Mesodermal cell (in vitro differentiated cells): ENCODE measurements around the gene CAMK1G.

ENCODE experiments used
- H3K27ac ChIP-seq: 2 replicates; pipeline ENCODE4 v1.7.0; 2013; ENCODE audit warnings: mild to moderate bottlenecking, low read depth, low read length, moderate library complexity; ENCODE audit not compliant: severe bottlenecking
- H3K36me3 ChIP-seq: 2 replicates; pipeline ENCODE4 v1.7.1; 2013; ENCODE audit warnings: mild to moderate bottlenecking, low read length, moderate library complexity; ENCODE audit not compliant: control insufficient read depth, insufficient read depth
- H3K4me1 ChIP-seq: one replicate; pipeline ENCODE4 v1.7.1; 2013; ENCODE audit warnings: mild to moderate bottlenecking, low read length; ENCODE audit not compliant: insufficient read depth, control insufficient read depth, poor library complexity, severe bottlenecking
- H3K4me3 ChIP-seq: 2 replicates; pipeline ENCODE4 v1.7.0; 2013; ENCODE audit warnings: low read length, control low read depth, mild to moderate bottlenecking; ENCODE audit not compliant: insufficient read depth, poor library complexity, severe bottlenecking; ENCODE audit errors: extremely low read depth
- H3K9me3 ChIP-seq: 2 replicates; pipeline ENCODE4 v1.7.1; 2013; ENCODE audit warnings: mild to moderate bottlenecking, low read length, moderate library complexity; ENCODE audit not compliant: control insufficient read depth
- WGBS, 2 experiments: methylation state at CpG; one replicate each; pipeline ENCODE4 v1.1.5; 2013; ENCODE audit warnings: missing lambda C conversion rate in 2 of 2; ENCODE audit not compliant: insufficient coverage in 2 of 2; 5-methylcytosine and 5-hydroxymethylcytosine counted together

CAMK1G gene

DNA sequence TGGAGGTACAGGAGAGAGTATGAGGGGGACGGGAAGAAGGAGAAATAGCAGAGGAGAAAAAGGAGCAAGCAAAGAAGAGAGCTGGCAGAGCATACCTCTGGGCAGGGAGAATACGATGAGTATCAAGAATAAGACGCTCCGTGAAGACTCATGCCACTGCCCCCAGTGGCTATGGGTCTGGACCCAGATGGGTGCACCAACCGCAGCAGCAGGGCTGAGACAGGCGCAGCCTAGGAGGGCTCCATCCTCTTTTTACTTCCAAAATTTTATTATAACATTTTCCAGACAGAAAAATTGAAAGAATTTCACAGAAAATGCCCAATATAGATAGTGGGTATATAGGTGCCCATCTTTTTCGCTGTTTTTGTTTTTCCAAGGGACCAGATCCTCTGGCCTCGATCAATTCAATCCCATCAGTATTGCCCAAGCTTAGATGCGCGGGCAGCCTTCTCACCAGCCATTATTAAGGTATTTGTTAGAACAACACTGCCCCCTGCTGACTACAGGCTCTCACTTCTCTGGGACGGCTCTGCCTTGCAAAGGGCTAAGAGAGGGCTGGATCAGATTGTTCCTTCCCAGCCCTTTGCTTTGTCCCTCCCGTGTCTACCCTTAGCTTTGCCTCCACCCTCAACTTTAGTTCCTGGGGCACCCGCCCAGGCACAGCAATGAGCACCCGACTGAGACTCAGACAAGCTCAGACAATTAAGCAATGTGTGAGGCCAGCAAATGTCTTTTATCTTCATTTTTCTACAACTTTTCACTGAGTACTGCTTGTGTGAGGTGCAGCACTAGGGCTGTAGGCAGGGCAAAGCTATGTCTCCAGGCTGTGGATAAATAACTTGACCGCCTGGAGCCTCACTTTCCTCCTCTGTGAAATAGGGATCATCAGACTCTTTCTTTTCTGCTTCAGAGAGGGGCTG, 17.5 kb upstream of the CAMK1G start:
- no peaks in the 10 kb centered on the region for H3K9me3 ChIP-seq
- no peak overlapping the region for H3K27ac ChIP-seq
- no peaks in the 10 kb centered on the region for H3K36me3 ChIP-seq
- no peak overlapping the region for H3K4me3 ChIP-seq
- H3K4me1 ChIP-seq = no peaks in the 10 kb centered on the region
- 33 to 62% methylated on average over 7 to 13 of the region's 15 CpGs for whole genome bisulfite sequencing, 2 experiments

DNA sequence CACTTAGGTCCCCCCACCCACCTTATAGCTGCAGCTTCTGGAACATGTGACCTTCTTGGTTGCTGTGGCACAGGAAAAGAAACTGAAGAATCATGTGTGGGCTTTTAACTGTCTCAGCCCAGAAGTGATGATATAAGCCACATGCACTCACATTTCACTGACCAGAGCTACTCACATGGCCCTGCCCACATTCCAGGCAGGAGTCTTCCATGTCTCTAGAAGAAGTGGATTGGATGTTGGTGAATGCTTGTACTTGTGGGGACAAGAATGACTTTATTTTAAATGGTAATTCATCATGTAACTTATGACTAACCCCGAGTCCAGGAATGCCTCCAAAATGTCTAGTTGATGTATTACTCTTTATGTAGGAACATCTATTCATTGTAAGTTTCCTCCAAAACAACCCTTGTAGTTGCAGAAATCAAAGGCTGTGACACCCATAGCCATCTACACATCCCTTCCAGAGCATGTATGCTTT, 15.8 kb upstream of the CAMK1G start:
- no peaks in the 10 kb centered on the region for H3K9me3 ChIP-seq
- H3K4me1 ChIP-seq = no peaks in the 10 kb centered on the region
- H3K36me3 ChIP-seq = no peaks in the 10 kb centered on the region
- no peak overlapping the region for H3K27ac ChIP-seq
- WGBS, 2 experiments = no CpG with 5 or more reads among the region's 1 CpG
- H3K4me3 ChIP-seq = no peak overlapping the region

DNA sequence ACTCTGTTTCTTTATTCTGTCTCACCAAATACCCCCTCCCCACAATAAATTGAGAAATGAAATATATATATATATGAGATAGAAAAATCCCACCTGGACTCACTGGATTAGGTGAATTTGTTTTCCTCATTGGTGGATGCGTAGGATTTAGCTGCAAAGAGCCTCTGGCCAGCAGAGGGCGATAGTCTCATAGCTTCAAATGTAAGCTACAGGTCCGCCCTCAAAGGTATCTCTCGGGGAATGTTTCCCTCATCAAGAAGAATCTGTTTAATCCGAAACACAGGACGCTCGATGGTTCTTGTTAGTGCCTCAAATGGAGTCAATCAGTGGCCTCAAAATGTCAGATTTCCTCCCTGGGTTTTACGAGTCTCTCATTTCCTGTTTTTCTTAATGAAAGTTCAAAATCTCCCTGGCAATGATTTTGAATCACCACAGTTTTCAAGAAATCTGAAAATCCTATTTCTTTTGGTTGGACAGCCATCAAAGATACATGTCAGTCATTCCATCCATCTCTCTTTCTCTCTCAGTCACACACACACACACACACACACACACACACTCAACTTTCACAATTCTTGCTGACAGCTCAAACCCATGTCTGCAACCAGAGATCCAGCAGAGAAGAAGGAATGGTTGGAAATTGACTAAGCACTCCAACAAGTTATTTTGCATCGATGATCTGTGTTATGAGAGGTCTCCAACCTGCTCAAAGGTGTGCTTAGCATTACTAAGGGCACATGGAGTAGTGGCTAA, 13.9 kb upstream of the CAMK1G start:
- Histone ChIP-seq H3K4me3 (no peak overlapping the region), H3K36me3 (no peaks in the 10 kb centered on the region)
- WGBS, 2 experiments = 23 to 31% methylated on average over 8 to 9 of the region's 9 CpGs

DNA sequence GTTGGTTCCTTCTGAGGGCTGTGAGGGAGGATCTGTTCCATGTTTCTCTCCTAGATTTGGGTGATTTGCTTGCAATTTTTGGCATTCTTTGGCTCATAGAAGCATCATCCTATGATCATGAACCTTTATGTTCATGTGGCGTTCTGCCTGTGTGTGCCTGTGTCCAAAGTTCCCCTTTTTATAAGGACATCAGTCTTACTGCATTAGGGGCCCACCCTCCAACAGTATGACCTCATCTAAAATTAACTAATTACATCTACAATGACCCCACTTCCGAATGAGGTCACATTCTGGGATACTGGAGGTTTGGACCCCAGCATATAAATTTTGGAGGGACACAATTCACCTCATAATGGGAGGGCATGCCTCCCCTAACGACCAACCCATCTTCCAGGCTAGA, 12.8 kb upstream of the CAMK1G start:
- WGBS, 2 experiments = 71 to 86% methylated on average over 1 of the region's 3 CpGs
- H3K9me3 ChIP-seq = no peaks in the 10 kb centered on the region
- H3K27ac ChIP-seq = no peak overlapping the region
- H3K4me1 ChIP-seq = no peaks in the 10 kb centered on the region
- H3K36me3 ChIP-seq = no peaks in the 10 kb centered on the region
- no peak overlapping the region for H3K4me3 ChIP-seq

More for the DNA sequence above, 13.9 kb upstream of the CAMK1G start:
- no peaks in the 10 kb centered on the region for H3K4me1 ChIP-seq
- H3K27ac ChIP-seq = no peak overlapping the region
- H3K9me3 ChIP-seq = no peaks in the 10 kb centered on the region

DNA sequence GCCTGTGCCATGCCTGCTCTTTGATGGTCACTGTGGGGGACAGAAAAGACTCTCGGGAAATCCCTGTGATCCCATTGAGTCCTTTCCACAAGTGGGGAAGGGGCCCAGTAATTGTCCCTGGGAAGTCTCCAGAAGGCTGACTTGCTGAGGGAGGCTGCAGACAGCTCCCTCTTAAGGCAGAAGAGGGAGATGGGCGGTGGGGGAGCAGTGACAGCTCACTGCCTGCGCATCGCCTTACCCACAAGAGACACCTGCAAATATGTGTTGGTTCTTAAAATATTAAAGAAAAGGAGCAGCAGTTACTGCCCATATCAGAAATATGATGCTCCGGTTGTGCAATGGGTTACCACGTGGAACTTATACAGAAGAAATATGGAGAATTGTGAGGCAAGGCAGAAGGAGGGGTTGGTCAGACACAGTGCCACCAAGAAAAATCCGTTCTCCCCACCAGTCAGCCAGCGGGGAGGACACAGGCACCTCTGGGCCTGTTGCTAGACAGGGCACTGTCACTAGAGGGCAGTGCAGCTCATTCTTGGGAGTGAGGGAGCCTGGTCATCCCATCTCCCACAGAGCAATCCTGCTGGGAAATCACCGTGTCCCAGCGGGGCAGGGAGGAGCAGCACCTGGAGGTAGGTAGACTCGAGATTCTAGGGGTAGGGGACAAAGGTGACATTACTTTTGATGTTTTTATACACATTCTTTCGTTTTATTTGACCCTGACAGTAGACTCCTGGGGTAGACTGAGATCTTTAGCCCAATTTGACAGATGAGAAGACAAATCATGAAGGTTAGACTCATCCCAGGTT, 6.9 kb upstream of the CAMK1G start:
- H3K36me3 ChIP-seq = no peaks in the 10 kb centered on the region
- WGBS, 2 experiments = 19 to 22% methylated on average over 3 to 10 of the region's 12 CpGs
- peaks cover 5% of the 10 kb centered on the region for H3K4me1 ChIP-seq
- no peaks in the 10 kb centered on the region for H3K9me3 ChIP-seq
- H3K27ac ChIP-seq = no peak overlapping the region
- no peak overlapping the region for H3K4me3 ChIP-seq

DNA sequence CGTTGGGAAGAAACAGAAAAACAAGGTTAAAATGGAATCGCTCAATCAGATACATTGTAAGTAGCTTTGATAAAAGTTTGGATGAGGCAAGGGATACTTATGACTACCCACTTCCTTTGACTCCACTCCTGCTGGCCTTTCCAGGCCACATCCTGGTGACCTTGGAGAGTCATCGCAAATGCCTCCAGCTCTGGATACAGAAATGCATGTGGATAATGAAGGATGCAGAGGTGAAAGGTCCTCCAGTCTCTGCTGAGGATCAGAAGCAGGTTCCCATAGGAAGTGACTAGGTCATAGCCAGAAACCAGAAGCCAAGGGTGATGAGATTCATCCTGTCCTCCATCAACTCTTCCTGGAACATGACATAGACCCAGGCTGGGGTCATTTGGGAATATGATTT, 6.2 kb upstream of the CAMK1G start:
- WGBS, 2 experiments = 100% methylated on average over 2 of the region's 3 CpGs
- H3K36me3 ChIP-seq = no peaks in the 10 kb centered on the region
- no peaks in the 10 kb centered on the region for H3K9me3 ChIP-seq
- H3K4me3 ChIP-seq = no peak overlapping the region
- H3K27ac ChIP-seq = no peak overlapping the region
- peaks cover 5% of the 10 kb centered on the region for H3K4me1 ChIP-seq

DNA sequence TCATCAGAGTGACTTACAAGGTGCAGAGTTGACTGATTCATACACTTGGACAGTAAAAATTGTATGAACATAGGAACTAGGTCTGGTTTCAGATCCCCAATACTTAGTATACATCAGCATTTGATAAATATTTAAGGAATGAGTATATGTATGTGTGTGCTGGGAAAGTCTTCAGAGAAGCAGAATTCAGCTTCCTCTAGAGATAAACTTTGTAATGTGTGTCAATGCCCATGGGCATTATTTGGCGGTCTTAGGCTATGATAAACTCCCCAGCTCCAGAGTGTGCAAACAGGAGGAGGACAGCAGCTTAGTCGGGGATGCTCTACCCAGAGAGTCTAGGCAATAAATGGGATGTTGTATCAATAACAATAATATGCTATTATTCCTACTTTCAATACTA, 2.9 kb upstream of the CAMK1G start:
- H3K9me3 ChIP-seq = no peaks in the 10 kb centered on the region
- no CpG with 5 or more reads among the region's 2 CpGs for WGBS, 2 experiments
- H3K4me1 ChIP-seq = peaks cover 9% of the 10 kb centered on the region
- no peak overlapping the region for H3K27ac ChIP-seq
- no peaks in the 10 kb centered on the region for H3K36me3 ChIP-seq
- H3K4me3 ChIP-seq = no peak overlapping the region

DNA sequence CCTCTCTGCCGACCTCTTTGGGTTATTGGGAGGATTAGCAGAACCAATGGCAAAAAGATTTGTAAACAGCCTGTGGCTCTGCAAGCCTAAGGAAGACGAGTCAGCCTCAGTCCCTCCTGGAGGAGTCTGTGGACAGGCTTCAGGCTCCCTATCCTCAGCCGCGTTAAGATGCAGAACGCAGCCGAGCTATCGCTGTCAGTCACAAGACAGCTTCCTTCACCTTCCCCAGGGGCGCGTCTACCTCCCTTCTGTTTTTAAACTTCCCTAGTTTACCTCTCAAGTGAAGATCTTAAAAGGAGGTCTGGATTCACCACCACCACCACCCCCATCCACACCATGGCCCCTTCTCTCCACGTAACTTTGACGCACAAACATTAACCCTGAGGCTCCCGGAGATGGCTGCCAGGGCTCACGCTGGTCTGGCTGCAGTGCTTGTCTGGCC, 738 bp downstream of the CAMK1G start:
- H3K36me3 ChIP-seq = no peaks in the 10 kb centered on the region
- H3K4me3 ChIP-seq = peak overlapping the region; percentile 29
- no peak overlapping the region for H3K27ac ChIP-seq
- H3K4me1 ChIP-seq = peaks cover 16% of the 10 kb centered on the region
- H3K9me3 ChIP-seq = no peaks in the 10 kb centered on the region
- 69 to 74% methylated on average over 9 to 12 of the region's 13 CpGs for WGBS, 2 experiments

DNA sequence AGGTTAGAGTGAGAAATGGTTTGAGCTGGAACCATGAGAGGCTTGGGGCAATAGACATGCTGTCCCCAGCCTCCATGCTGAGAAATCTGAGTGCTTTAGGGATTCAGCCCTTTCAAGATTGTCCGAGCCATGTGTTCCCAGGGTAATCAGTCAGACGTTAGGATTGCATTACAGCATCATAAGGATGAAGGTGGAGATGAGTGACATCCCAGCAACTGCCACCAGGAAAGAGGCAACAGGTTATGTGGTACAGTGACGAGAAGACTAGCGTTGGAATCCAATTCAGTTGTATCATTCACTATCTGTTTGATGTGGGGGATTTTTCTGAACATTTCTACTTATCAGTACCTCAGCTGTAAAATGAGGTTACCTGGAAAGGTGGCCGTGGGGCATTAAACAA, 1.7 kb downstream of the CAMK1G start:
- Histone ChIP-seq H3K27ac (no peak overlapping the region), H3K4me3 (no peak overlapping the region), H3K4me1 (peaks cover 16% of the 10 kb centered on the region), H3K9me3 (no peaks in the 10 kb centered on the region), H3K36me3 (no peaks in the 10 kb centered on the region)
- WGBS, 2 experiments = 69 to 80% methylated on average over 2 to 4 of the region's 5 CpGs

DNA sequence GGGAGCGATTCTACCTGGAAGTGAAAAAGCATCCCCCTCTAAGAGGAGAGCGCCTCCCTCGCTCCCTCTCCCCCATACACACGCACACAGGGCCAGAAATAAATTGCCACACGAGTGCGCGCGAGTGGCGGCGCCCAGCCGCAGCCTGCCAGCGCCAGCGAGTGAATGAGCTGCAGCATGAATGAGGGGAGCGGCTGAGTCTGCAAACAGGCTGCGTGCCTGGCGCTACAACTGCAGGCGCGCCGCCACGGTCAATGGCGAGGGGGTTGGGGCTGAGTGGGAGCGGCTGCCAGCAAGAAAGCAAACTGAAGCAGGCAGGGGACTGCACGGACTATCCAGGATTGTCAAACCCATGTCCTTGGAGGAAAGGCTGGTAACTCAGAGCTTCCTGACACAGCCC, 2.2 kb downstream of the CAMK1G start:
- peaks cover 16% of the 10 kb centered on the region for H3K4me1 ChIP-seq
- no peak overlapping the region for H3K27ac ChIP-seq
- peak overlapping the region; percentile 7 for H3K4me3 ChIP-seq
- H3K9me3 ChIP-seq = no peaks in the 10 kb centered on the region
- WGBS, 2 experiments = 9% methylated on average over 18 to 23 of the region's 23 CpGs
- H3K36me3 ChIP-seq = no peaks in the 10 kb centered on the region
